ENCODE results near the gene MMP23B.
"Not testable (repeated sequence)": the region's sequence is repeated elsewhere in the genome, so short reads cannot be mapped to it uniquely, and the experiment has no call there.

MMP23B gene

GRCh38 chr1:1664941-1665814 lies 33.2 kb downstream of the MMP23B start:
- no peak for DNase-seq

GRCh38 chr1:1665815-1666251 lies 33.9 kb downstream of the MMP23B start:
- DNase-seq: no peak

DNA sequence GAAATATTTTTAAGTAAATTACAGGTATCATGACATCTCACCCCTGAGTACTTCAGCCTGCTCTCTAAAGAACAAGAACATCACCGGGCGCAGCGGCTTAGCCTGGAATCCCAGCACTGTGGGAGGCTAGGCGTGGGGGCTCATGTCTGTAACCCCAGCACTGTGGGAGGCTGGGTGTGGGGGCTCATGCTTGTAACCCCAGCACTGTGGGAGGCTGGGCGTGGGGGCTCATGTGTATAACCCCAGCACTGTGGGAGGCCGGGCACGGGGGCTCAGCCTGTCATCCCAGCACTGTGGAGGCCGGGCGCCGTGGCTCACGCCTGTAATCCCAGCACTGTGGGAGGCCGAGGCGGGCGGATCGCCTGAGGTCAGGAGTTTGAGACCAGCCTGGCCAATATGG lies 34.6 kb downstream of the MMP23B start:
- no peak for DNase-seq

GRCh38 chr1:1669468-1670440 lies 37.8 kb downstream of the MMP23B start:
- no peak for DNase-seq

DNA sequence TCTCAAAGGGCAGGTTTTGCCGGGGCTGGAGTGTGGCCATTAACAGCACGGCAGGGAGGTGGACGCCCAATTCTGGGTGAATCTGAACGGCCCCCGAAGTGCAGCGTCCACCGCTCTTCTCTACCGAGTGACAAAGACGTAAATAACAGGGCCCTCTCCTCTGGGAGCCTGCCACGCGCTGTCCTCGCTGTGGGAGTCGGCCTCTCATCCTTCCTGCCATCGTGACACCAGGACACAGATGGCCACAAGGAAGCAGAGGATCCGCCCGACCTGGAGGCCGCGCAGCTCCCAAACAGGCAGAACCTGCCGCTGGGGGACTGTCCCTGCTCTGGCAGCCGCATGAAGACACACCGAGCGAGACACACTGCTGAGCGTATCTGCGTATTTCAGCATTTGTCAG lies 38.9 kb downstream of the MMP23B start:
- DNase-seq: no peak

DNA sequence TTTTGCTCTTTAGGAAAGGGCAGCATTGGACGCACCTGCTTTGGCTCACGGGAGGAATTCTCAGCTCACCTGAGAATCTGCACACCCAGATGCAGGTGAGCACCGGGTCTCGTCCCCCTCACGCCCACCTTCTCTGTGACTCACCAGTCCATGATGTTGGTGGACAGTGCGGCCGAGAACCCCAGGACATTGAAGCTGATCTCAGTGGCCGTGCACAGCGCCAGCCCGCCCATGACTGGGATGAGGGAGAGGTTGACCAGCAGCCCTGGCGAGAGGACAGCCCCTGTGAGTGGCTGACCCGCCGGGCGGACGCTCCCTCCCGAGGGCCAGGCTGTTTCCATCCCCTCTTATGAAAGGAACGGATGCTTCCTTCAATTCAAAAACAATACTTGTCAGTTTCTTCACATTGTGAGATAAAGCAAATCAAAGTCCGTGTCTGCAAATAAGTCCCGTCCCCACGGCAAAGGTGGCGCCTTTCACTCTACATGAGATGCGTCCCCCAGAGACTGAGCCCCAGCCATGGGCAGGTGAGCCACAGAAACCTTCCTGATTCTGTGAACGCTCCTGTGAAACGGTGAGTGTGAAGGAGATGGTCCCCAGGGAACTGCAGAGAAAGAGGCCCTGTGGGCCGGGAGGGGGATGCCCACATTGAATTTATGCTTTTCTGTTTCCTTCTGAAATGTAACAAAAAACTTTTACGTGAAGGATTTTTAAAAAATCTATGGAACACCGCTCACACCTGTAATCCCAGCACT lies 39.6 kb downstream of the MMP23B start:
- DNase-seq: no peak

DNA sequence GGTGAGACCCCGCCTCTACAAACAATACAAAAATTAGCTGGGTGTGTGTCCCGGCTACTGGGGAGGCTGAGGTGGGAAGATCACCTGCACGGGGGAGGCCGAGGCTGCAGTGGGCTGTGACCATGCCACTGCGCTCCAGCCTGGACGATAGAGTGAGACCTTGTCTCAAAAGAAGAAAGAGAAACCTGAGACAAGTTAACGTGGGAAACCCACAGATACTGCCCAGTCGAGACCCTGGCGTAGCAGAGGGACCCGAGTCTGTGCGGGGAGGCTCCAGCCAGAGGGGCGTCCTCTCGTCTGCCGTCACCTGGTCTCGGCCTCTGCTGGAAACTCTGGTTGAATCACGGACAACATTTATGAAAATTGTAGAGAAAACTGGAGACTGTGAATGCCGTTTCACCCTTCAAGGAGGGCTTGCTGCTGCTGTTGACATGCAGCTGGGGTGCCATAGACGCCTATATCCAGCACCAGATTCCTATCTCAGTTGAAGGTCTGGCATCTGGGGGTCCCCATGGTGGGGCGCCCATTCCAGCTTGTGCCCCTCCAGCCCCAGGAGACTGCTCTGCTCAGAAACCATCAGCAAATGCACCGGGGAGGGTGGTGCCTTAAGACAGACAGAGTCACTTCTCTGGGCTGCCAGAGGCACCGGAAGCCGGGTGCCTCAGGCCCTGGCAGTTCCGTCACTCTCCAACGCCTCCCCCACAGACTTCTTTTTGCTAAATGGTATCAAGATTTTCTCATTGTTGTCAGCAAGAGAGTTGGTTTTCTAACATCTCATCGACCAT lies 40.4 kb downstream of the MMP23B start:
- no peak for DNase-seq

DNA sequence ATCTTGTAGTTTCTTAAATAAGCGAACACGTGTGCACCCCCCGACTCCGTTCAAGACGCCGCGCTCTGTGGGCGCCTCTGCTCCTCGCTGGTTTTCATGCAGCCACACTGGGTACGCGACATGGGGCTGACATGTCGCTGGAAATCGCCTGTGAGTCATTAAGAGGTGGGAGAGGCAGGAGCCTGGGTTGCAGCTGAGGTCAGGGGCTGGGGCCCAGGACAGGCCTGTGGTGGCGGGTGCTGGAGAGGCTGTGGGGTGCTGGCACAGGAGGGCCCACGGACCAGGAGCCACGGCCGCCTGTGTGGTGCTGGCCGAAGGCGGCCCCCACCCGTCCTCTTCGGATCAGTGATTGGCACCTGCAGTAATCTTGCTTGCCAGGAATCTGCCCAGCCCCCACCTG lies 42.8 kb downstream of the MMP23B start:
- DNase-seq: not testable (repeated sequence)

DNA sequence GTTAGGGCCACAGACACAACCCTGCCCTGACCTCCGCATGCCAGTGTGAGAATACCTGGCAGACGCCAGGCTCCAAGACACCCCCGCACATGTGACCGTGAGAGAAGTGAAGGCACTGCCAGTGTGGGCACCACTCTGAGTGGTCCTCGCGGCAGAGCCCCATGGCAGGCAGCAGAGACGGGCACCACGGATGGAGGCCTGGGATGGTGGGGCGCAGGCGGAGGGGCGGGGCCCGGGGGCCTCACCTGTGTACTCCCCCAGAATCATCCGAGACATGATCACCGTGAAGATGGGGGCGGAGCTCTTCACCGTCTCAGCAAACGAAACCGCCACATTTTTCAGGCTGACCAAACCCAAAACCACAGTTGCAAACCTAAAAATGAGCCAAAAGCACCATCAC lies 43.2 kb downstream of the MMP23B start:
- DNase-seq: not testable (repeated sequence)

DNA sequence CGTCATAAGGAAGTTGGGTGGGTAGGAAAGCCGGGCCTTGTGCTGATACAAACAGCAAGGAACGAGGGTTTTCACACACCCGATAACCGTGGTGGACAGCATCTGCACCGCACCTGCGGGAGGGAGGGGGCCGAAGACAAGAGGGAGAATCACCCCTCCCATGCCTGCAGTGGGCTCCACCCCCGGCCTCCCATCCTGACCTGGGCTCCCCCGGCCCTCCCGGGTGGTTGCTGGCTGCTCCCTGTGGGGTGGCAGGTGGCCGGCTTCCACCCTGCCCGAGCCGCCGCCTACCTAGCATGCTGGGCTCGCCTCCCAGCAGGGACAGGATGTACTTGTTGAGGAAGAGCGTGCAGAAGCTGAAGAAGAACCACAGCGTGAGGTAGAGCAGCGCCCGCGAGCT lies 44.1 kb downstream of the MMP23B start:
- not testable (repeated sequence) for DNase-seq

DNA sequence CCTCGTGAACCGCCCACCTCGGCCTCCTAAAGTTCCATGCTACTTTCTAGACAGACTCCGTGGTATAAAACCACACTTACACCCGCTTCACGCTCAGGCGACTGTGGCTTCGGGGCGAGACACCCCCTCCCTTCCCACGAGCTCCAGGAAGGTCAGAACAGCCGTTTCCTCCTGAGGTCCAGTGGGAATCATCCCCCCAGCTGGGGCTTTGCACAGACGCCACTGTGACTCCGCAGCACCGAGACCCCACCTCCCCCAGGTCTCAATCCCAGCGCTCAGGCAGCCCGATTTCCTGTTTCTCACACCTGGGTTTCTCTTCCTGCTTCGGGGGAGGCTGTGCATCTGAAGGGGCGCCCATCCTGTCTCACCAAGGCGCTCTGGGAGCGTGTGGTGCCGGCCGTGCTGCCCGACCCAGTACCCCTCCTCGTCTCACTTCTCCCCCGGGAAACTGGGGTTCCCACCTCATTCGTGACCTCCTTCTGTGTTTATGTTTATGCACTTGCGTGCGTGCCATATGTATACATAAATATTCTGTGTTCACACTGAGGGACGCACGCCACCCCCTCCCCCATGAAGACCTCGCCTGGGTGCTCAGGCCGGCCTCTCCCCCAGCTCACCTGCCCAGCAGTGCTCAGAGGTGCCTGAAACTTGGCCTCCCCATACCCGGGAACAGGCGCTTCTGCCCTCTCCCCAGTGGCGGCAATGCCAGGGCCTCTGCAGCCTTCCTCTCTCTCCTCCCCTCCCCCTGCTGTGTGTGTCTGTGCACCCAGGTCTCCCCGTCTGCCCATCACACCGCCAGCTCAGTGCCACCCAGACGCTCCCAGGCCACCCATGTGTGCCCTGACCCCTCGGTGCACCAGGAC lies 46.0 kb downstream of the MMP23B start:
- no peak for DNase-seq

GRCh38 chr1:1678581-1679380 lies 46.8 kb downstream of the MMP23B start:
- DNase-seq: peak in 1 of 56 donors; percentile 24

DNA sequence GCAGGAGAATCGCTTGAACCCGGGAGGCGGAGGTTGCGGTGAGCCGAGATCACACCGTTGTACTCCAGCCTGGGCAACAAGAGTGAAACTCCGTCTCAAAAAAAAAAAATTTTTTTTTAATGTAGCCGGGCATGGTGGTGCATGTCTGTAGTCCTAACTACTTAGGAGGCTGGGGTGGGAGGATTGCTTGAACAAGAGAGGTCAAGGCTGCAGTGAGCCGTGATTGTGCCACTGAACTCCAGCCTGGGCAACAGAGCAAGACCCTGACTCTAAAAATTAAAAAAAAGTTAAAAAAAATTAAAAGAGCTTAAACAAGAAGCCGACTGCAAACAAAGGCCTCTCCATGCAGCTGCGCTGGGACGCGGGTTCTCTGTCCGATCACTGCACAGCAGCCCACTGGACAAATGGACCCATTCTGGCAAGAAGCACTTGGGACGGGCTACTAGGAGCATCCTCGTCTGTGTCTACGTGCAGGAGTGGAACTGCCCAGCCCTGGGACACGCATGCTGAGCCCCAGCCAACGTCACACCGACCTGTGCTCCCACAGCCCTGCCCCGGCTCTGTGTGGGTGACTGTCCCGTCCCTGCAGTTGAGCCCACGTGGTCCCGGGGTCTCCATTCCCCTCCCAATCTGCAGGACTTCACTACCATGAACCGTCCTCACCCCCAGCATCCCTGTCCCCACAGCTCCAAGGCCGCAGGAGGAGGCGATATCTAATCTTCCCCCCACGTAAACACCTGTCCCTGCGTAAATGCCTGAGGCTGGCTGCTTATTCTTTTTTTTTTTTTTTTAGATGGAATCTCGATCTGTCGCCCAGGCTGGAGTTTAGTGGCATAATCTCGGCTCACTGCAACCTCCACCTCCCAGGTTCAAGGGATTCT lies 48.3 kb downstream of the MMP23B start:
- no peak for DNase-seq

- no peak for DNase-seq
Measured at GRCh38 chr1:1680912-1681273, 48.9 kb downstream of the MMP23B start.

GRCh38 chr1:1683104-1683905 lies 51.3 kb downstream of the MMP23B start:
- DNase-seq: no peak

Measured in amygdala (tissue), 56 donors.